Upper lobe of left lung (tissue), 4 donors: ENCODE measurements around the gene SLC25A22.

ENCODE experiments used
- CTCF ChIP-seq, 6 experiments: fragments of 450-650 bp in 4 of 6; fragments of 200-600 bp in 2 of 6; sonication (generic) in 2 of 6; IDR thresholded peaks; one replicate each; pipeline ENCODE4 v1.5.1; 2016 to 2019; ENCODE audit warnings: antibody characterized with exemption in 6 of 6
- POLR2A ChIP-seq, 4 donors: fragments of 450-650 bp; IDR thresholded peaks; one replicate each; pipeline ENCODE4 v1.5.1; 2016 to 2017; ENCODE audit warnings: antibody characterized with exemption in 4 of 4, mild to moderate bottlenecking in 2 of 4
- POLR2AphosphoS5 ChIP-seq, 2 donors: sonication (generic); formaldehyde crosslinking; IDR thresholded peaks; one replicate each; pipeline ENCODE4 v1.5.1; 2017; ENCODE audit warnings: antibody characterized with exemption in 2 of 2

DNA sequence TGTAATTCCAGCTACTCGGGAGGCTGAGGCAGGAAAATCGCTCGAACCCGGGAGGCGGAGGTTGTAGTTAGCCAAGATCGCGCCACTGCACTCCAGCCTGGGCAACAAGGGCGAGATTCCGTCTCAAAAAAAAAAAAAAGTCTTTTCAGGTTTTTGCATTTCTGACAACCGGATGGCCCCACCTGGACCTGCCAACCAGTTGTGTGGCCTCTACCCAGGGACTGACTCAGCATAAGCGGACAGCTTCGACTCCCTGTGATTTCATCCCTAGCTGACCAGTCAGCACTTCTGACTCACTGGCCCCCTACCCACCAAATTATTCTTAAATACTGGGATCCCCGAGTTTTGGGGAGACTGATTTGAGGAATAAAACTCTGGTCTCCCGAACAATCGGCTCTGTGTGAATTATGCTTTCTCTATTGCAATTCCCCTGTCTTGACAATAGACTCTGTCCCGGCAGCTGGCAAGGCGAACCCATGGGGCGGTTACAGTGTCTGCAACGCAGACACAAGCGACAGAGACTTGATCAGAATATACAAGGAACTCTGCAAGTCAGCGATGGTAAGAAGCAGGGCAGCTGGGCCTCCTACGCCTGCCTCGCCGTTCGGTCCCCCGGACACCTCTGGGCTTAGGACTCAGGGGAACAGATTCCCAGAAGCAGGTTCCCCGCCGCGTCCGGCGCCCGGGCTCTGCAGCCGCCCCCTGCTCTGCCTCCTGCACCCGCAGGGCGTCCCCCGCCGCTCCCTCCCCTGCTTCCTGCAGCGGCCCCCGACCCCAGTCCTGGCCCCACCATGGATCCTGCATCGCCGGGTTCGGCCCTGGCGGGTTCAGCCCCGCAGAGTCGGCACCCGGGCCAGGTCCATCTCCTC, 51.6 kb downstream of the SLC25A22 start:
- TF ChIP-seq CTCF (IDR thresholded peaks at IDR 0.05): no peak
- TF ChIP-seq POLR2AphosphoS5 (IDR thresholded peaks at IDR 0.05): no peak
- no peak for TF ChIP-seq POLR2A (IDR thresholded peaks at IDR 0.05)
